H9 (cell line): ENCODE measurements around the gene PIGB. TPM values are rescaled to one million over a fixed set of nuclear protein-coding genes. Genes with fewer than 3 reads are reported as not detected.

Source experiments
- DNase-seq: peaks from one replicate; pipeline ENCODE4 v3.0.0-alpha.2; 2017
- H2AFZ ChIP-seq: one replicate; pipeline ENCODE4 v1.6.1; 2013; ENCODE audit warnings: mild to moderate bottlenecking, low read length, control low read depth, moderate library complexity
- H2AK5ac ChIP-seq: 2 replicates; pipeline ENCODE4 v1.6.1; 2013; ENCODE audit warnings: low read length, control low read depth, mixed read lengths; ENCODE audit not compliant: insufficient read length
- H2BK120ac ChIP-seq: one replicate; pipeline ENCODE4 v1.6.1; 2013; ENCODE audit warnings: low read depth, mild to moderate bottlenecking, low read length, control low read depth, inconsistent platforms; ENCODE audit not compliant: poor library complexity, severe bottlenecking
- H2BK12ac ChIP-seq: 2 replicates; pipeline ENCODE4 v1.6.1; 2013; ENCODE audit warnings: low read length, control low read depth, mixed read lengths, low read depth; ENCODE audit not compliant: insufficient read length
- H2BK15ac ChIP-seq: 2 replicates; pipeline ENCODE4 v1.6.1; 2013; ENCODE audit warnings: low read depth, low read length, control low read depth
- H2BK20ac ChIP-seq: one replicate; pipeline ENCODE4 v1.6.1; 2013; ENCODE audit warnings: low read depth, mild to moderate bottlenecking, low read length, control low read depth, inconsistent platforms; ENCODE audit not compliant: poor library complexity, severe bottlenecking
- H2BK5ac ChIP-seq: 2 replicates; pipeline ENCODE4 v1.6.1; 2013; ENCODE audit warnings: low read length, control low read depth, mixed read lengths; ENCODE audit not compliant: insufficient read length
- H3K14ac ChIP-seq: 2 replicates; pipeline ENCODE4 v1.6.1; 2013; ENCODE audit warnings: low read length, control low read depth; ENCODE audit not compliant: insufficient read depth
- H3K18ac ChIP-seq: 2 replicates; pipeline ENCODE4 v1.6.1; 2013; ENCODE audit warnings: low read depth, mild to moderate bottlenecking, mixed read lengths, low read length, control low read depth; ENCODE audit not compliant: insufficient read length
- H3K23ac ChIP-seq: 2 replicates; pipeline ENCODE4 v1.6.1; 2013; ENCODE audit warnings: low read length, control low read depth, mixed read lengths, low read depth; ENCODE audit not compliant: insufficient read length
- H3K23me2 ChIP-seq: 2 replicates; pipeline ENCODE4 v1.6.1; 2013; ENCODE audit warnings: low read depth, mild to moderate bottlenecking, mixed read lengths, low read length, control low read depth; ENCODE audit not compliant: insufficient read length, poor library complexity, severe bottlenecking
- H3K27ac ChIP-seq: 2 replicates; pipeline ENCODE4 v1.5.1; 2013; ENCODE audit warnings: low read length, control low read depth, mixed read lengths, low read depth; ENCODE audit not compliant: insufficient read length
- H3K27me3 ChIP-seq: 2 replicates; pipeline ENCODE4 v1.6.1; 2013; ENCODE audit warnings: low read length, control low read depth, inconsistent platforms; ENCODE audit not compliant: insufficient read depth
- H3K4ac ChIP-seq: 2 replicates; pipeline ENCODE4 v1.6.1; 2013; ENCODE audit warnings: low read depth, mild to moderate bottlenecking, control low read depth, inconsistent platforms, low read length, moderate library complexity
- H3K4me1 ChIP-seq: 2 replicates; pipeline ENCODE4 v1.6.1; 2013; ENCODE audit warnings: low read length, control low read depth, inconsistent platforms; ENCODE audit not compliant: insufficient read depth
- H3K4me2 ChIP-seq: 2 replicates; pipeline ENCODE4 v1.6.1; 2013; ENCODE audit warnings: low read length, control low read depth, mixed read lengths; ENCODE audit not compliant: insufficient read length, insufficient read depth
- H3K56ac ChIP-seq: 2 replicates; pipeline ENCODE4 v1.6.1; 2013; ENCODE audit warnings: low read depth, mild to moderate bottlenecking, mixed read lengths, low read length, control low read depth; ENCODE audit not compliant: insufficient read length
- H3K79me1 ChIP-seq: 2 replicates; pipeline ENCODE4 v1.6.1; 2013; ENCODE audit warnings: low read depth, mild to moderate bottlenecking, moderate library complexity, low read length, control low read depth, inconsistent platforms; ENCODE audit not compliant: insufficient read depth, poor library complexity, severe bottlenecking
- H3K79me2 ChIP-seq: 2 replicates; pipeline ENCODE4 v1.6.1; 2013; ENCODE audit warnings: low read length, control low read depth, inconsistent platforms; ENCODE audit not compliant: insufficient read depth
- H3K9ac ChIP-seq: 2 replicates; pipeline ENCODE4 v1.6.1; 2013; ENCODE audit warnings: low read length, control low read depth, mixed read lengths; ENCODE audit not compliant: insufficient read length; ENCODE audit errors: extremely low read depth
- H3K9me3 ChIP-seq: one replicate; pipeline ENCODE4 v1.6.1; 2013; ENCODE audit warnings: low read depth, low read length, inconsistent platforms; ENCODE audit not compliant: control insufficient read depth
- H3T11ph ChIP-seq: one replicate; pipeline ENCODE4 v1.6.1; 2013; ENCODE audit warnings: mild to moderate bottlenecking, low read length, control low read depth, inconsistent platforms
- H4K20me1 ChIP-seq: one replicate; pipeline ENCODE4 v1.6.1; 2013; ENCODE audit not compliant: control insufficient read depth, insufficient read length, insufficient read depth
- H4K5ac ChIP-seq: 2 replicates; pipeline ENCODE4 v1.6.1; 2013; ENCODE audit warnings: low read depth, mild to moderate bottlenecking, mixed read lengths, low read length, control low read depth; ENCODE audit not compliant: insufficient read length
- H4K8ac ChIP-seq: replicated peaks from 2 replicates; pipeline ENCODE4 v1.6.1; 2013; ENCODE audit warnings: low read length, control low read depth, mixed read lengths, low read depth; ENCODE audit not compliant: insufficient read length
- H4K91ac ChIP-seq: 2 replicates; pipeline ENCODE4 v1.6.1; 2013; ENCODE audit warnings: low read depth, mild to moderate bottlenecking, moderate library complexity, mixed read lengths, low read length, control low read depth; ENCODE audit not compliant: insufficient read length
- H3K27ac Mint-ChIP-seq, 3 experiments: 2 replicates in 2 of 3; 3 replicates in 1 of 3; pipeline ENCODE4 v1.8.0; 2020 to 2021; ENCODE audit warnings: mixed read lengths in 3 of 3, mild to moderate bottlenecking in 1 of 3, moderate library complexity in 1 of 3
- H3K27me3 Mint-ChIP-seq: 2 replicates; pipeline ENCODE4 v1.8.0; 2021; ENCODE audit warnings: low read depth, mild to moderate bottlenecking, moderate library complexity, mixed read lengths
- H3K36me3 Mint-ChIP-seq, 3 experiments: 2 replicates in 2 of 3; 3 replicates in 1 of 3; pipeline ENCODE4 v1.8.0; 2020 to 2021; ENCODE audit warnings: low read depth in 3 of 3, mixed read lengths in 3 of 3; ENCODE audit not compliant: insufficient read depth in 1 of 3
- H3K4me1 Mint-ChIP-seq, 2 experiments: 2 replicates each; pipeline ENCODE4 v1.8.0; 2020; ENCODE audit warnings: mixed read lengths in 2 of 2
- H3K4me3 Mint-ChIP-seq, 2 experiments: 2 replicates in 1 of 2; 3 replicates in 1 of 2; pipeline ENCODE4 v1.8.0; 2020 to 2021; ENCODE audit warnings: mild to moderate bottlenecking in 2 of 2, mixed read lengths in 2 of 2, moderate library complexity in 1 of 2
- H3K9me3 Mint-ChIP-seq, 2 experiments: 2 replicates in 1 of 2; 3 replicates in 1 of 2; pipeline ENCODE4 v1.8.0; 2020; ENCODE audit warnings: mild to moderate bottlenecking in 2 of 2, mixed read lengths in 2 of 2, moderate library complexity in 1 of 2
- WGBS: extraction: QIAGEN DNeasy Blood & Tissue Kit; methylation state at CpG from one replicate; pipeline ENCODE4 v1.1.7; 2013; ENCODE audit warnings: missing lambda C conversion rate, low lambda C conversion rate, mixed read lengths; ENCODE audit not compliant: insufficient read length; ENCODE audit errors: extremely low coverage; 5-methylcytosine and 5-hydroxymethylcytosine counted together
- total RNA-seq: library from RNA; stranded (reverse); gene quantifications from 2 replicates; pipeline ENCODE4 v1.2.1, GENCODE V29; 2021
- TF ChIP-seq, protein P1 (sequence below): fragments of 200-600 bp; sonication (generic); conservative IDR thresholded peaks from 3 replicates; pipeline ENCODE4 v1.8.0; 2021; ENCODE audit warnings: antibody characterized with exemption, mild to moderate bottlenecking

Gene PIGB
- total RNA-seq, 1 experiment from 2014 or later: 6.7 TPM

DNA sequence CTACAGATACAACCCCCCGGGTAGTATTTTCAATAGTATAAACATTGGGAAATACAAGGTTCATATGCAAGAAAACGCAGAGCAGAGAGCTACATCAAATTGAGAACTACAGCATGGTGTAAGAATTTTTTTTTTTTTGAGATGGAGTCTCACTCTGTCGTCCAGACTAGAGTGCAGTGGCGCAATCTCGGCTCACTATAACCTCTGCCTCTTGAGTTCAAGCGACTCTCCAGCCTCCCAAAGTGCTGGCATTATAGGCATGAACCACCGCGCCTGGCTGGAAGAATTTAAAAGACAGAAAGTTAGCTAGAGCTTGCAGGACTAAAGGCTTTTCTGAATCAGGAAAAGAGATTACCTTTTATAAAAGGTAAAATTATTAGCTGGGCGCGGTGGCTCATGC is 42.0 kb downstream of the PIGB start:
- no peak overlapping the region for H4K8ac ChIP-seq
- Mint-ChIP-seq H3K4me1 (peaks cover 0 to 7% of the 10 kb centered on the region in 2 experiments; a peak in 1 of 4 replicates), H3K27me3 (no peaks in the 10 kb centered on the region), H3K9me3 (no peaks in the 10 kb centered on the region), H3K36me3 (no peaks in the 10 kb centered on the region; a peak in 1 of 7 replicates), H3K4me3 (no peak overlapping the region), H3K27ac (no peak overlapping the region)
- H2BK120ac ChIP-seq: no peak overlapping the region
- H3K79me2 ChIP-seq: no peaks in the 10 kb centered on the region
- H4K20me1 ChIP-seq: no peaks in the 10 kb centered on the region
- no peak overlapping the region for H3K14ac ChIP-seq
- no peak overlapping the region for H2AFZ ChIP-seq
- H4K91ac ChIP-seq: no peak overlapping the region
- no peaks in the 10 kb centered on the region for H3K23me2 ChIP-seq
- H3K4me2 ChIP-seq: no peak overlapping the region
- H3K4me1 ChIP-seq: no peaks in the 10 kb centered on the region
- H2BK5ac ChIP-seq: no peak overlapping the region
- no CpG with 5 or more reads among the region's 10 CpGs for WGBS
- no peak overlapping the region for H4K5ac ChIP-seq
- H3K27me3 ChIP-seq: no peaks in the 10 kb centered on the region
- no peaks in the 10 kb centered on the region for H3K79me1 ChIP-seq
- no peak overlapping the region for H3T11ph ChIP-seq
- no peak overlapping the region for H2BK15ac ChIP-seq
- no peak for DNase-seq
- no peak overlapping the region for H3K9ac ChIP-seq
- no peaks in the 10 kb centered on the region for H3K9me3 ChIP-seq
- no peak overlapping the region for H2BK12ac ChIP-seq
- H3K18ac ChIP-seq: no peak overlapping the region
- H2AK5ac ChIP-seq: no peak overlapping the region
- H3K23ac ChIP-seq: no peak overlapping the region
- TF ChIP-seq, protein P1, sequence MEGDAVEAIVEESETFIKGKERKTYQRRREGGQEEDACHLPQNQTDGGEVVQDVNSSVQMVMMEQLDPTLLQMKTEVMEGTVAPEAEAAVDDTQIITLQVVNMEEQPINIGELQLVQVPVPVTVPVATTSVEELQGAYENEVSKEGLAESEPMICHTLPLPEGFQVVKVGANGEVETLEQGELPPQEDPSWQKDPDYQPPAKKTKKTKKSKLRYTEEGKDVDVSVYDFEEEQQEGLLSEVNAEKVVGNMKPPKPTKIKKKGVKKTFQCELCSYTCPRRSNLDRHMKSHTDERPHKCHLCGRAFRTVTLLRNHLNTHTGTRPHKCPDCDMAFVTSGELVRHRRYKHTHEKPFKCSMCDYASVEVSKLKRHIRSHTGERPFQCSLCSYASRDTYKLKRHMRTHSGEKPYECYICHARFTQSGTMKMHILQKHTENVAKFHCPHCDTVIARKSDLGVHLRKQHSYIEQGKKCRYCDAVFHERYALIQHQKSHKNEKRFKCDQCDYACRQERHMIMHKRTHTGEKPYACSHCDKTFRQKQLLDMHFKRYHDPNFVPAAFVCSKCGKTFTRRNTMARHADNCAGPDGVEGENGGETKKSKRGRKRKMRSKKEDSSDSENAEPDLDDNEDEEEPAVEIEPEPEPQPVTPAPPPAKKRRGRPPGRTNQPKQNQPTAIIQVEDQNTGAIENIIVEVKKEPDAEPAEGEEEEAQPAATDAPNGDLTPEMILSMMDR: no peak
- no peak overlapping the region for H3K4ac ChIP-seq
- no peak overlapping the region for H2BK20ac ChIP-seq
- H3K56ac ChIP-seq: no peak overlapping the region
- H3K27ac ChIP-seq: no peak overlapping the region
